Dermis blood vessel endothelial cell (primary cell): ENCODE results near the gene MAP3K20. TPM values are rescaled to one million over a fixed set of nuclear protein-coding genes. Genes with fewer than 3 reads are reported as not detected.
"Not testable (repeated sequence)": the region's sequence is repeated elsewhere in the genome, so short reads cannot be mapped to it uniquely, and the experiment has no call there.

ENCODE experiments used
- DNase-seq: peaks from one replicate; pipeline ENCODE4 v3.0.0; 2010
- total RNA-seq: library from RNA; depleted of rRNA; stranded (reverse); fragments of >200 nt; gene quantifications from 2 replicates; pipeline ENCODE4 v1.2.3, GENCODE V29; 2014

MAP3K20 gene
- total RNA-seq, 1 donor from 2014 or later = 31.5 TPM

DNA sequence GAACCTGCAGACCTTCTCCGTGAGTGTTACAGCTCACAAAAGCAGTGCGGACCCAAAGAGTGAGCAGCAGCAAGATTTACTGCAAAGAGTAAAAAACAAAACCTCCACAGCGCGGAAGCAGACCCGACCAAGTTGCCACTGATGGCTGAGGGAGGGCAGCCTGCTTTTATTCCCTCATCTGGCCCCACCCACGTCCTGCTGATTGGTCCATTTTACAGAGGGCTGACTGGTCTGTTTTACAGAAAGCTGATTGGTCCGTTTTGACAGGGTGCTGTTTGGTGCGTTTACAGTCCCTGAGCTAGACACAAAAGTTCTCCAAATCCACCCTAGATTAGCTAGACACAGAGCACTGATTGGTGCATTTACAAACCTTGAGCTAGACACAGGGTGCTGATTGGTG, 206.3 kb downstream of the MAP3K20 start:
- not testable (repeated sequence) for DNase-seq

DNA sequence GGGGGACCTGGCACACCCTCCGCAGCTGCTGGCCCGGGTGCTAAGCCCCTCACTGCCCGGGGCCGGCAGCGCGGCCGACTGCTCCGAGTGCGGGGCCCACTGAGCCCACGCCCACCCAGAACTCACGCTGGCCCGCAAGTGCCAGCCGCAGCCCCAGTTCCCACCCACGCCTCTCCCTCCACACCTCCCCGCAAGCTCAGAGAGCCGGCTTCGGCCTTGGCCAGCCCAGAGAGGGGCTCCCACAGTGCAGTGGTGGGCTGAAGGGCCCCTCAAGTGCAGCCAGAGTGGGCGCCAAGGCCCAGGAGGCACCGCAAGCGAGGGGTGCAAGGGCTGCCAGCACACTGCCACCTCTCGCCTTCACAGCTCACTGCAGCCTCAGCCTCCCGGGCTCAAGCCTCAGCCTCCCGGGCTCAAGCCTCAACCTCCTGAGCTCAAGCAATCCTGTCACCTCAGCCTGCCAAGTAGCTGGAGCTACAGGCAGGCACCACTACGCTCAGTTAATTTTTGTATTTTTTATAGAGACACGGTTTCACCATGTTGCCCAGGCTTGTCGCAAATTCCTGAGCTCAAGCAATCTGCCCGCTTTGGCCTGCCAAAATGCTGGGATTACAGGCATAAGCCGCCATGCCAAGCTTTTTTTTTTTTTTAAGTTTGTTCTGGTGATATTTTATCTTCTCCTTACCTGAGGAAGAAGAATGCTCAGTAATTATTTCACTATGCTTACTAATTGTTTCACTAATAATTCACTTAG, 207.3 kb downstream of the MAP3K20 start:
- DNase-seq = no peak

- DNase-seq = no peak
Observed at GRCh38 chr2:173286153-173286809, 210.6 kb downstream of the MAP3K20 start.

GRCh38 chr2:173287594-173287993, 211.9 kb downstream of the MAP3K20 start:
- no peak for DNase-seq

DNA sequence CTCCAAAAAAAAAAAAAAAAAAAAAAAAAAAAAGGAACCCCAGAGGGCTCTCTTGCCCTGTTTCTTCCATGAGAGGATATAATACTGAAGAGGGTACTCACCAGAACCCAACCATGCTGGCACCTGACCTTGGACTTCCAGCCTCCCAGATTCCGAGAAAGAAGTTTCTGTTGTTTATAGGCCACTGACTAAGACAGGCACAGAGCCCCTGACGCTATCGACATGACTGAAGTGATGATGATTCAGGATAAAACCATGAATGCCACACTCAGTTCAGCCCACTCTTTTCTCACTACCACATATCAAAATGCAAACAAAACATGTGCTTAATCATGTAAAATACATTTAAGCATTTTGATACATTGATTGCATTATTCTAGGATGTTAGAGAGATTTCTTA, 212.9 kb downstream of the MAP3K20 start:
- no peak for DNase-seq

DNA sequence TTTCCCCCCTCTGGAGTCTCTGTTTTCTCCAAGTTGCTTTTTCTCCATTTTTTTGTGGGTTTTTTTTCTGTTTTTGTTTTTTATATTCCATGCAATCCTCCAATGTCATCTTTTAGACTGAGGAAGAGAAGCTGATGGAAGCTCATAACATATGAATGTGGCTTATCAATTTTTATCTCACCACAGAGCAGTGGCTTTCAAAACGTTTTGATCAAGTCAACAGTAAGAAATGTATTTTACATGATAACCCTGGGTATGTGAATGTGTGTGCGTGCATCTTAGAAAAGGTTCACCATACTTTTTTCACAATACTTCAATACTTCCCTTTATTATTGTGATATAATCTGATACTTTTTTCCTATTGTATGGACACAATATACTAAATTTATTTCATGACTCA, 214.4 kb downstream of the MAP3K20 start:
- no peak for DNase-seq

DNA sequence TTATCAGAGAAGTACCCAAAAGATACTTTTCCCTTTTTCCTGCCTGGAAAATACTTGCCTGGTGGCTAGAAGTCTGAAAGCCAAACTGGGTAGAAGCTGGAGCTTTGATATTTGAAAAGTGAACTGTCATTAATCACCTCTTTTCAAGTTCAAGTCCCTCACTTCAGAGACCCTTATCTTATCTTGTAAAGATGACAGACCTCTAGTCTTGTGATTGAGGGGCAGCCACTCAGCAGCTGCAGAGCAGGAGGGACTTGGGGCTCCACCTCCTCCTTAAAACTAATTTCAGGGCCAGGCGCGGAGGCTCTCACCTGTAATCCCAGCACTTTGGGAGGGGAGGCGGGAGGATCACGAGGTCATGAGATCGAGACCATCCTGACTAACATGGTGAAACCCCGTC, 214.9 kb downstream of the MAP3K20 start:
- no peak for DNase-seq

- no peak for DNase-seq
Observed at GRCh38 chr2:173291412-173291811, 215.8 kb downstream of the MAP3K20 start.

GRCh38 chr2:173296235-173296634, 220.6 kb downstream of the MAP3K20 start:
- no peak for DNase-seq

- DNase-seq = peak; percentile 11
Observed at GRCh38 chr2:173298536-173299097, 223.0 kb downstream of the MAP3K20 start.

GRCh38 chr2:173299764-173300163, 224.1 kb downstream of the MAP3K20 start:
- no peak for DNase-seq

- DNase-seq = no peak
Observed at GRCh38 chr2:173300458-173300857, 224.8 kb downstream of the MAP3K20 start.

DNA sequence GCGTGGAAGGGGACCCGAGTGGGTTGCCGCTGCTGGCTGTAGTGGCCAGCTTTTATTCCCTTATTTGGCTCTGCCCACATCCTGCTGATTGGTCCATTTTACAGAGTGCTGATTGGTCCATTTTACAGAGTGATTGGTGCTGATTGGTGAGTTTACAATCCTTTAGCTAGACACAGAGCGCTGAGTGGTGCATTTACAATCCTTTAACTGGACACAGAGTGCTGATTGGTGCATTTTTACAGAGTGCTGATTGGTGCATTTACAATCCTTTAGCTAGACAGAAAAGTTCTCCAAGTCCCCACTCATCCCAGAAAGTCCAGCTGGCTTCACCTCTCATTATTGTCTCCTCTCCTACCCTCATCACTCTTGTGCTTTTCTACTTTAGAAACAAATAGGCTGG, 225.9 kb downstream of the MAP3K20 start:
- DNase-seq = not testable (repeated sequence)

DNA sequence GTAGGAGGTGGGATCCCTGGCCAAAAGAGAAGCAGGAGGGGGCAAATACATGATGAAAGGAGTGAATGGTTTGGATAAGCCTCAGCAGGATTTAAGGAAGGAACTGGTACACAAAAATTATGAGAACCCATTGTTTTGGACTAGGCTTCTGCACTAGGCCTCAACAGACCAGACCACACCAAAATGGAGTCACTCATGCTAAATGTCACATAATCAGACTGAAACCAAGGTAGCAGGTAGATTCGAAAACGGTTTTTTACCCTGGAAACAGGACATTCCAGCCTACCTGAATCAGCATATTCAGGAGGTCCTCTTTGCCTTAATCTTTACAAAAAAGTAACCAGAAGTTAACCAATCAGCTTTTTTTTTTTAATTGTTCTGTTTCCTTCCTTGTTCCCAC, 229.7 kb downstream of the MAP3K20 start:
- no peak for DNase-seq

GRCh38 chr2:173307293-173307692, 231.6 kb downstream of the MAP3K20 start:
- peak; percentile 68 for DNase-seq

DNA sequence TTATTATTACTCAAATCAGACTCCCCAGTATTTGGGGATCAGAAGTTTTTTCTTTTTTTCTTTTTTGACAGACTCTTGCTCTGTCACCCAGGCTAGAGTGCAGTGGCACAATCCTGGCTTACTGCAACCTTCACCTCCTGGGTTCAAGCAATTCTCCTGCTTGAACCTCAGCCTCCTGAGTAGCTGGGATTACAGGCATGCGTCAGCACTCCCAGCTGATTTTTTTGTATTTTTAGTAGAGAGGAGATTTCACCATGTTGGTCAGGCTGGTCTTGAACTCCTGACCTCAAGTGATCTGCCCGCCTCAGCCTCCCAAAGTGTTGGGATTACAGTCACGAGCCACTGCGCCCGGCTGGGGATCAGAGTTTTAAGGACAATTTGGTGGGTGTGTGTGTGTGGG, 233.7 kb downstream of the MAP3K20 start:
- not testable (repeated sequence) for DNase-seq

DNA sequence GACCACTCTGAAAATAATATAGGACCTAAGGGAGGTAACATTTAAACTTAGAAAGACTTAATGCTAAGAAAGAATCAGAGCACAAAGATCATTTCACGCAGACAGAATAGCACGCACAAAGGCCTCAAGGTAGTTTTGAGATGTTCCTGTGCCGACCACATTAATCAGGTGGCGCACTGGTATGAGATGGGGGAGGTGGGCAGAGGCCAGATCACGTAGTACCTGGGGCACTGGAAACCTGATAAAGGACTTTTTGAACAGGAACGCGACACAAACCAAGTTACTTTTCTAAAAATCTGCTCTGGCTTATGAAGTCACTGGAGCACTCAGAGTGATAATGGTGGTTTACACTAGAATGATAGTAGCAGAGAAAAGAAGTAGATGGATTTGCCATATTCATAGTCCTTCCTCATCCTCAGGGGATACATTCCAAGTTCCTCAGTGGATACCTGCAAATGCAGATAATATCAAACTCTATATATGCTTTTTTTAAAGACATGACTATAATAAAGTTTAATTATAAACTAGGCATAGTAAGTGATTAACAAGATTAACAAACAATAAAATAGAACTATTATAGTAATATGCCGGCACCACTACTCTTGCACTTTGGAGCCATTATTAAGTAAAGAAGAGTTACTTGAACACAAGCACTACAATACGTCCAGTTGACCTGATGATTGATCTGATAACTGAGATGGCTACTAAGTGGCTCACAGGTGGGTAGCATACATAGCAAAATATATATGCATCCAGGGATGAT, 236.4 kb downstream of the MAP3K20 start:
- DNase-seq = no peak
